PFSK-1 (cell line): ENCODE data around the gene UTP20.

ENCODE experiments used
- POLR2AphosphoS5 ChIP-seq: IDR thresholded peaks from 2 replicates; pipeline ENCODE4 v1.6.1; 2012; ENCODE audit warnings: low read depth, mild to moderate bottlenecking, control low read depth, low read length, moderate library complexity
- SIN3A ChIP-seq: IDR thresholded peaks from 2 replicates; pipeline ENCODE4 v1.6.1; 2012; ENCODE audit warnings: mild to moderate bottlenecking, low read length, moderate library complexity, borderline replicate concordance; ENCODE audit not compliant: insufficient read depth
- TAF1 ChIP-seq: IDR thresholded peaks from 2 replicates; pipeline ENCODE4 v1.6.1; 2012; ENCODE audit warnings: low read length, control low read depth, borderline replicate concordance; ENCODE audit not compliant: insufficient read depth

DNA sequence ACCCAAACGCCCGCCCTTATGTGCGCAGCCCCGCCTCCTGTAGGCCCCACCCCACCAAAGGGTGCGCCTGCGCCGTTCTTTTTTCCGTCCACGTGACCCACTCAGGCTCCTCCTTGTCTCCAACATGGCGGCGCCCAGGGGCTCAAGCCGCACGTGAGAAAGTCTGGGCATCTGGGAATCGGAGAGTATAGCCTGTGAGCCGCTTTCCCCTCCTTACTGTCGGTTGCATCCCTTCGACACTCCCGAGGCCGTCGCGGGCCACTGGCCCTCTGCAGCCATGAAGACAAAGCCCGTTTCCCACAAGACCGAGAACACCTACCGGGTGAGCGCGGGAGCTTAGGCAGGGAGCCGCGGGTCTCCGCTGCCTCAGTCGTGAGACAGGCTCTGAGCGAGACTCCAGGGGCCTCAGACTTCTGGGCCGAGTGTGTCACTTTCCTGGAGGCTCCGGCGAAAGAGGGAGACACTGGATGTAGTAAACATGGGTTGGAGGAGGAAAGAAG lies at the start of gene UTP20:
- TF ChIP-seq POLR2AphosphoS5: peak; percentile 84
- TF ChIP-seq TAF1: peak; percentile 93
- TF ChIP-seq SIN3A: peak; percentile 99
